ENCODE results near the gene PLEKHH1.

PLEKHH1 gene

DNA sequence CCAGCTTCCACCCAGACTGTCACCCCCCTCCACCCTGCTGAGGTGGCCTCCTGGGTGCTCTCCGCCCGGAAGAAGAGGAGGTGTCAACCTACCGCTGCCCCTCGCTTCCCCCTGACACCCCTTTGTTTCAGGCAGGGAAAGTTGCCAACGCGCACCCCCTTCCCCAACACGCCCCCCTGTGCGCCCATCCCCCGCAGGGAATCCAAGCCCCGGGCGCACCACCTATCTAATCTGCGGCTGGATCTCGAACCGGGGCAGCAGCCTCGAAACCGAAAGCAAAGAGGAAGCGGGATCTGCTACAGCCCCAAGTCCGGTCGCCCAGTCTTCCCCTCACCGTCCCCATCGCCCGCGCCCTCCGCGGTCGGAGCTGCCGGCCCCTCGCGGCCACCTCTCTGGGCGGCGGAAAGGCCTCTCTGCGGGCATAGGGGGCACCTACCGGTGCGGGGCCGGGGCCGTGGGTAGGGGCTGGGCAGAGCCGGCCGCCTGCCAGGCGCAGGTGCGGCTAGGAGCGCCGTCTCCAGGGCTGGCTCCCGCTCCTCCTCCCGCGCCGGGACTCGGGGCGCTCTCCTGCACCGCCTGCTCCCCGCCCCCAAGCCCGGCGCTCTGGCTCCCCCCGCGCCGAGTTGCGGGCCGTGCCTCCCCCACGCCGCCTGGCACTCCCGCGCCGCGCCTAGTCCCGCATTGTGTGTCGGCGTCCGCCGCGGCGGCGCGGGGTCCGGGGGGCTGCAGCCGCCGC lies 18.3 kb upstream of the PLEKHH1 start:
- Histone ChIP-seq H3K27ac (ENCODE audit: low read depth, low read length) (no peak overlapping the region), H3K4me3 (ENCODE audit: low read length) (peak overlapping the region; percentile 77), H3K9me2 (replicated peaks; ENCODE audit: control insufficient read depth, low read length) (no peaks in the 10 kb centered on the region), H3K27me3 (ENCODE audit: control insufficient read depth, low read length) (peaks cover 20% of the 10 kb centered on the region), H3K4me1 (ENCODE audit: control insufficient read depth, low read length) (peaks cover 51% of the 10 kb centered on the region), H3K9me3 (ENCODE audit: control insufficient read depth, insufficient read depth, low read length) (no peaks in the 10 kb centered on the region), H3F3A (ENCODE audit: control insufficient read depth, insufficient read depth) (peaks cover 10% of the 10 kb centered on the region), H3K79me2 (ENCODE audit: control insufficient read depth, low read length) (no peaks in the 10 kb centered on the region), H4K20me1 (ENCODE audit: control insufficient read depth, insufficient read depth, low read depth, low read length) (no peaks in the 10 kb centered on the region), H3K4me2 (ENCODE audit: low read length) (peak overlapping the region; percentile 76), H3K36me3 (ENCODE audit: control insufficient read depth, low read length) (no peaks in the 10 kb centered on the region)
- no peak for TF ChIP-seq EZH2phosphoT487 (IDR thresholded peaks at IDR 0.05; ENCODE audit: borderline replicate concordance, low read length)
- TF ChIP-seq, protein P1, sequence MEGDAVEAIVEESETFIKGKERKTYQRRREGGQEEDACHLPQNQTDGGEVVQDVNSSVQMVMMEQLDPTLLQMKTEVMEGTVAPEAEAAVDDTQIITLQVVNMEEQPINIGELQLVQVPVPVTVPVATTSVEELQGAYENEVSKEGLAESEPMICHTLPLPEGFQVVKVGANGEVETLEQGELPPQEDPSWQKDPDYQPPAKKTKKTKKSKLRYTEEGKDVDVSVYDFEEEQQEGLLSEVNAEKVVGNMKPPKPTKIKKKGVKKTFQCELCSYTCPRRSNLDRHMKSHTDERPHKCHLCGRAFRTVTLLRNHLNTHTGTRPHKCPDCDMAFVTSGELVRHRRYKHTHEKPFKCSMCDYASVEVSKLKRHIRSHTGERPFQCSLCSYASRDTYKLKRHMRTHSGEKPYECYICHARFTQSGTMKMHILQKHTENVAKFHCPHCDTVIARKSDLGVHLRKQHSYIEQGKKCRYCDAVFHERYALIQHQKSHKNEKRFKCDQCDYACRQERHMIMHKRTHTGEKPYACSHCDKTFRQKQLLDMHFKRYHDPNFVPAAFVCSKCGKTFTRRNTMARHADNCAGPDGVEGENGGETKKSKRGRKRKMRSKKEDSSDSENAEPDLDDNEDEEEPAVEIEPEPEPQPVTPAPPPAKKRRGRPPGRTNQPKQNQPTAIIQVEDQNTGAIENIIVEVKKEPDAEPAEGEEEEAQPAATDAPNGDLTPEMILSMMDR (IDR thresholded peaks at IDR 0.05; ENCODE audit: low read depth, low read length, poor library complexity, severe bottlenecking) = no peak

- Histone ChIP-seq H3F3A (ENCODE audit: control insufficient read depth, insufficient read depth) (peaks cover 10% of the 10 kb centered on the region), H3K9me3 (ENCODE audit: control insufficient read depth, insufficient read depth, low read length) (no peaks in the 10 kb centered on the region), H3K36me3 (ENCODE audit: control insufficient read depth, low read length) (no peaks in the 10 kb centered on the region), H3K27me3 (ENCODE audit: control insufficient read depth, low read length) (peaks cover 22% of the 10 kb centered on the region), H3K4me1 (ENCODE audit: control insufficient read depth, low read length) (peaks cover 51% of the 10 kb centered on the region), H3K4me3 (ENCODE audit: low read length) (peak overlapping the region; percentile 77), H3K9me2 (replicated peaks; ENCODE audit: control insufficient read depth, low read length) (no peaks in the 10 kb centered on the region), H3K27ac (ENCODE audit: low read depth, low read length) (no peak overlapping the region), H3K79me2 (ENCODE audit: control insufficient read depth, low read length) (no peaks in the 10 kb centered on the region), H3K4me2 (ENCODE audit: low read length) (peak overlapping the region; percentile 76), H4K20me1 (ENCODE audit: control insufficient read depth, insufficient read depth, low read depth, low read length) (no peaks in the 10 kb centered on the region)
- TF ChIP-seq, protein P1 (IDR thresholded peaks at IDR 0.05; ENCODE audit: low read depth, low read length, poor library complexity, severe bottlenecking) = no peak
- peak; percentile 63; the same call in 1 of the 2 replicates for TF ChIP-seq EZH2phosphoT487 (IDR thresholded peaks at IDR 0.05; ENCODE audit: borderline replicate concordance, low read length)
Measured at GRCh38 chr14:67515386-67516079, 17.6 kb upstream of the PLEKHH1 start.

DNA sequence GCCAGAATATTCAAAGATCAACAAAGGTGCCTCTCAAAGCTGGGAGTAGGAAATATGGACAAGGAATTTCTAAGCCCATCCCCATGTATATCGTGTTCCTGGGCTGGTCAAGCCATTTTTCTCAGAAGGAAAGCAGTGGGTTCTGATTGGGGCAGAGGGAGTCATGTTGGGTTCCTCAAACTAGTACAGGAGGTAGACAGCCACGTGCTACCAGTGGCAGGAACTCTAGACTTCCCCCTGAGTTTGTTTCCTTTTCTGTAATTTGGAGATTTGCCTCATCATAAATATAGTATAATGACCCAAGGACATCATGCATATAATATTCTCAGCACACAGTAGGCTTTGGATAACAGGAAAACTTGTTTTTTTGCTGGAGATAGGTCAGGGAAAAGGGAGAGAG lies 16.4 kb upstream of the PLEKHH1 start:
- Histone ChIP-seq H3K79me2 (ENCODE audit: control insufficient read depth, low read length) (no peaks in the 10 kb centered on the region), H3K4me2 (ENCODE audit: low read length) (no peak overlapping the region), H3K9me3 (ENCODE audit: control insufficient read depth, insufficient read depth, low read length) (no peaks in the 10 kb centered on the region), H3K36me3 (ENCODE audit: control insufficient read depth, low read length) (no peaks in the 10 kb centered on the region), H3F3A (ENCODE audit: control insufficient read depth, insufficient read depth) (peaks cover 10% of the 10 kb centered on the region), H3K27me3 (ENCODE audit: control insufficient read depth, low read length) (peaks cover 33% of the 10 kb centered on the region), H3K9me2 (replicated peaks; ENCODE audit: control insufficient read depth, low read length) (no peaks in the 10 kb centered on the region), H4K20me1 (ENCODE audit: control insufficient read depth, insufficient read depth, low read depth, low read length) (no peaks in the 10 kb centered on the region), H3K4me3 (ENCODE audit: low read length) (no peak overlapping the region), H3K4me1 (ENCODE audit: control insufficient read depth, low read length) (peaks cover 48% of the 10 kb centered on the region), H3K27ac (ENCODE audit: low read depth, low read length) (no peak overlapping the region)
- no peak for TF ChIP-seq EZH2phosphoT487 (IDR thresholded peaks at IDR 0.05; ENCODE audit: borderline replicate concordance, low read length)
- TF ChIP-seq, protein P1 (IDR thresholded peaks at IDR 0.05; ENCODE audit: low read depth, low read length, poor library complexity, severe bottlenecking) = no peak

All from DOHH2 (cell line).